HG03175 (cell line): Measurements from ENCODE around the gene PLEKHF1.
"Not testable (repeated sequence)": the region's sequence is repeated elsewhere in the genome, so short reads cannot be mapped to it uniquely, and the experiment has no call there.

Source experiments
- ATAC-seq: cut with Tn5 transposase; IDR thresholded peaks from one replicate; pipeline ENCODE4 v1.9.1; 2021; ENCODE audit warnings: mild to moderate bottlenecking, moderate library complexity; ENCODE audit not compliant: unreplicated experiment

PLEKHF1 gene

GRCh38 chr19:29663861-29664752 is 1.2 kb upstream of the PLEKHF1 start:
- no peak for ATAC-seq

- ATAC-seq: peak; percentile 39
These were observed 477 bp upstream of the PLEKHF1 start for GRCh38 chr19:29664753-29665214.

- ATAC-seq: peak; percentile 8
These were observed 741 bp downstream of the PLEKHF1 start for GRCh38 chr19:29665826-29666577.

- no peak for ATAC-seq
These were observed 1.5 kb downstream of the PLEKHF1 start for GRCh38 chr19:29666578-29667386.

GRCh38 chr19:29667387-29667783 is 2.1 kb downstream of the PLEKHF1 start:
- no peak for ATAC-seq

GRCh38 chr19:29667901-29668341 is 2.7 kb downstream of the PLEKHF1 start:
- no peak for ATAC-seq

- ATAC-seq: no peak
These were observed 3.7 kb downstream of the PLEKHF1 start for GRCh38 chr19:29668746-29669609.

GRCh38 chr19:29670255-29670654 is 5.0 kb downstream of the PLEKHF1 start:
- no peak for ATAC-seq

- not testable (repeated sequence) for ATAC-seq
These were observed 5.7 kb downstream of the PLEKHF1 start for GRCh38 chr19:29671026-29671392.

GRCh38 chr19:29671393-29672160 is 6.3 kb downstream of the PLEKHF1 start:
- peak; percentile 87 for ATAC-seq

GRCh38 chr19:29672319-29672932 is 7.2 kb downstream of the PLEKHF1 start:
- ATAC-seq: no peak

GRCh38 chr19:29672933-29673336 is 7.7 kb downstream of the PLEKHF1 start:
- peak; percentile 39 for ATAC-seq

- no peak for ATAC-seq
These were observed 8.4 kb downstream of the PLEKHF1 start for GRCh38 chr19:29673451-29674371.

- no peak for ATAC-seq
These were observed 9.3 kb downstream of the PLEKHF1 start for GRCh38 chr19:29674374-29675119.

- ATAC-seq: no peak
These were observed 9.9 kb downstream of the PLEKHF1 start for GRCh38 chr19:29675120-29675649.

GRCh38 chr19:29675650-29676186 is 10.5 kb downstream of the PLEKHF1 start:
- ATAC-seq: no peak

- ATAC-seq: no peak
These were observed 11.3 kb downstream of the PLEKHF1 start for GRCh38 chr19:29676586-29676985.
